Fibroblast of lung (primary cell): Measurements from ENCODE around the gene SLC25A23. TPM values are rescaled to one million over a fixed set of nuclear protein-coding genes. Genes with fewer than 3 reads are reported as not detected.

Experiments
- DNase-seq, 2 donors: peaks; one replicate each; pipeline versions ENCODE4 v3.0.0 to v3.0.0-alpha.2; 2010; ENCODE audit warnings: low read depth in 2 of 2
- H2AFZ ChIP-seq: 2 replicates; pipeline ENCODE4 v1.5.1; 2012; ENCODE audit warnings: low read length, control low read depth, inconsistent platforms
- H3K27ac ChIP-seq: 2 replicates; pipeline ENCODE4 v1.5.1; 2011; ENCODE audit warnings: low read length, control low read depth; ENCODE audit not compliant: insufficient read depth
- H3K27me3 ChIP-seq: 2 replicates; pipeline ENCODE4 v1.5.1; 2011; ENCODE audit warnings: mild to moderate bottlenecking, low read length; ENCODE audit not compliant: control insufficient read depth, insufficient read depth
- H3K36me3 ChIP-seq: 2 replicates; pipeline ENCODE4 v1.5.1; 2011; ENCODE audit warnings: low read length; ENCODE audit not compliant: control insufficient read depth, insufficient read depth
- H3K4me1 ChIP-seq: 2 replicates; pipeline ENCODE4 v1.5.1; 2011; ENCODE audit warnings: low read length; ENCODE audit not compliant: control insufficient read depth, insufficient read depth; ENCODE audit errors: extremely low read depth
- H3K4me2 ChIP-seq: 2 replicates; pipeline ENCODE4 v1.5.1; 2011; ENCODE audit warnings: low read length, control low read depth; ENCODE audit not compliant: insufficient read depth; ENCODE audit errors: extremely low read depth
- H3K4me3 ChIP-seq, 4 experiments: fragments of 200-600 bp in 1 of 4; sonication (generic) in 1 of 4; replicated peaks in 1 of 4; 2 replicates each; pipeline ENCODE4 v1.5.1; 2011 to 2016; ENCODE audit warnings: low read length in 4 of 4, low read depth in 3 of 4, mild to moderate bottlenecking in 3 of 4, control low read depth in 2 of 4, inconsistent platforms in 1 of 4, mixed read lengths in 1 of 4; ENCODE audit not compliant: insufficient read depth in 1 of 4; ENCODE audit errors: control extremely low read depth in 1 of 4
- H3K79me2 ChIP-seq: 2 replicates; pipeline ENCODE4 v1.5.1; 2012; ENCODE audit warnings: mild to moderate bottlenecking, low read length, inconsistent platforms; ENCODE audit not compliant: control insufficient read depth, insufficient read depth
- H3K9ac ChIP-seq: 2 replicates; pipeline ENCODE4 v1.5.1; 2011; ENCODE audit warnings: mild to moderate bottlenecking, low read length, control low read depth; ENCODE audit not compliant: insufficient read depth
- H3K9me3 ChIP-seq: 2 replicates; pipeline ENCODE4 v1.5.1; 2012; ENCODE audit warnings: low read depth, low read length; ENCODE audit not compliant: control insufficient read depth, insufficient read depth
- H4K20me1 ChIP-seq: 2 replicates; pipeline ENCODE4 v1.5.1; 2011; ENCODE audit warnings: low read length; ENCODE audit not compliant: control insufficient read depth, insufficient read depth; ENCODE audit errors: extremely low read depth
- CTCF ChIP-seq, 2 donors: IDR thresholded peaks in 1 of 2; conservative IDR thresholded peaks in 1 of 2; 1 replicate in 1 of 2; 2 replicates in 1 of 2; pipeline ENCODE4 v1.5.1; 2011 to 2012; ENCODE audit warnings: low read length in 2 of 2, control low read depth in 1 of 2, inconsistent platforms in 1 of 2, low read depth in 1 of 2, mild to moderate bottlenecking in 1 of 2
- EZH2 ChIP-seq: IDR thresholded peaks from 2 replicates; pipeline ENCODE4 v1.5.1; 2012; ENCODE audit warnings: low read length, control low read depth, mild to moderate bottlenecking; ENCODE audit errors: missing control alignments
- polyA plus RNA-seq, 2 donors: library from polyadenylated mRNA; depleted of rRNA in 1 of 2; stranded (reverse) in 1 of 2; unstranded in 1 of 2; fragments of >200 nt; gene quantifications; 2 replicates each; pipeline ENCODE4 v1.2.1, GENCODE V29; 2011 to 2012; ENCODE audit warnings: missing spikeins in 1 of 2
- total RNA-seq: library from RNA; depleted of rRNA; stranded (reverse); fragments of >200 nt; gene quantifications from 2 replicates; pipeline ENCODE4 v1.2.1, GENCODE V29; 2014

The SLC25A23 gene
- total and polyA plus RNA-seq, 2 donors (not counting 1 experiment from before 2014, with no cell fraction given) = 7.9 to 33.9 TPM

- no peaks in the 10 kb centered on the region for H3K9me3 ChIP-seq
- TF ChIP-seq CTCF (conservative IDR thresholded peaks at IDR 0.05 in 1 of 2, IDR thresholded peaks at IDR 0.05 in 1 of 2; ENCODE audit: low read depth in 1 of 2, low read length in 2 of 2) (no peak), EZH2 (no peak)
- no peak overlapping the region for H3K27ac ChIP-seq
- no peaks in the 10 kb centered on the region for H3K36me3 ChIP-seq
- no peak overlapping the region for H3K4me3 ChIP-seq
- H4K20me1 ChIP-seq = no peaks in the 10 kb centered on the region
- no peak for DNase-seq
- no peak overlapping the region for H3K9ac ChIP-seq
- H3K79me2 ChIP-seq = no peaks in the 10 kb centered on the region
- H3K4me2 ChIP-seq = no peak overlapping the region
- no peaks in the 10 kb centered on the region for H3K4me1 ChIP-seq
- no peaks in the 10 kb centered on the region for H3K27me3 ChIP-seq
- no peak overlapping the region for H2AFZ ChIP-seq
These were observed 15.9 kb upstream of the SLC25A23 start for GRCh38 chr19:6475321-6476108.

GRCh38 chr19:6473647-6474046 is 14.1 kb upstream of the SLC25A23 start:
- Histone ChIP-seq H3K4me2 (no peak overlapping the region), H3K36me3 (no peaks in the 10 kb centered on the region), H3K27me3 (no peaks in the 10 kb centered on the region), H3K9me3 (no peaks in the 10 kb centered on the region), H3K27ac (no peak overlapping the region), H2AFZ (no peak overlapping the region), H3K9ac (no peak overlapping the region), H3K79me2 (no peaks in the 10 kb centered on the region), H4K20me1 (no peaks in the 10 kb centered on the region), H3K4me1 (no peaks in the 10 kb centered on the region), H3K4me3 (no peak overlapping the region)
- DNase-seq = no peak
- no peak for TF ChIP-seq EZH2
- no peak for TF ChIP-seq CTCF (conservative IDR thresholded peaks at IDR 0.05 in 1 of 2, IDR thresholded peaks at IDR 0.05 in 1 of 2; ENCODE audit: low read depth in 1 of 2, low read length in 2 of 2)

GRCh38 chr19:6472713-6473112 is 13.1 kb upstream of the SLC25A23 start:
- no peak overlapping the region for H3K4me3 ChIP-seq
- no peaks in the 10 kb centered on the region for H3K9me3 ChIP-seq
- H2AFZ ChIP-seq = no peak overlapping the region
- H3K27ac ChIP-seq = no peak overlapping the region
- no peak for DNase-seq
- no peak overlapping the region for H3K9ac ChIP-seq
- H3K27me3 ChIP-seq = no peaks in the 10 kb centered on the region
- H3K36me3 ChIP-seq = no peaks in the 10 kb centered on the region
- H3K4me1 ChIP-seq = no peaks in the 10 kb centered on the region
- TF ChIP-seq EZH2 (no peak), CTCF (conservative IDR thresholded peaks at IDR 0.05 in 1 of 2, IDR thresholded peaks at IDR 0.05 in 1 of 2; ENCODE audit: low read depth in 1 of 2, low read length in 2 of 2) (no peak)
- no peaks in the 10 kb centered on the region for H3K79me2 ChIP-seq
- no peak overlapping the region for H3K4me2 ChIP-seq
- no peaks in the 10 kb centered on the region for H4K20me1 ChIP-seq
